GM12864 (cell line): ENCODE measurements around the gene PKHD1.
A peak's percentile ranks its signal among the peaks of the same experiment; 100 is the strongest.

Experiments used
- DNase-seq: peaks from one replicate; pipeline ENCODE4 v3.0.0-alpha.2; 2011; ENCODE audit warnings: low read depth
- H3K4me3 ChIP-seq: 2 replicates; pipeline ENCODE4 v1.5.1; 2011; ENCODE audit warnings: mild to moderate bottlenecking, low read depth, low read length, control low read depth
- TF ChIP-seq, protein P1 (sequence below): IDR thresholded peaks from 2 replicates; pipeline ENCODE4 v1.5.1; 2011; ENCODE audit warnings: low read depth, mild to moderate bottlenecking, moderate library complexity, low read length, control low read depth, inconsistent platforms; ENCODE audit errors: missing control alignments

Gene PKHD1, protein sequence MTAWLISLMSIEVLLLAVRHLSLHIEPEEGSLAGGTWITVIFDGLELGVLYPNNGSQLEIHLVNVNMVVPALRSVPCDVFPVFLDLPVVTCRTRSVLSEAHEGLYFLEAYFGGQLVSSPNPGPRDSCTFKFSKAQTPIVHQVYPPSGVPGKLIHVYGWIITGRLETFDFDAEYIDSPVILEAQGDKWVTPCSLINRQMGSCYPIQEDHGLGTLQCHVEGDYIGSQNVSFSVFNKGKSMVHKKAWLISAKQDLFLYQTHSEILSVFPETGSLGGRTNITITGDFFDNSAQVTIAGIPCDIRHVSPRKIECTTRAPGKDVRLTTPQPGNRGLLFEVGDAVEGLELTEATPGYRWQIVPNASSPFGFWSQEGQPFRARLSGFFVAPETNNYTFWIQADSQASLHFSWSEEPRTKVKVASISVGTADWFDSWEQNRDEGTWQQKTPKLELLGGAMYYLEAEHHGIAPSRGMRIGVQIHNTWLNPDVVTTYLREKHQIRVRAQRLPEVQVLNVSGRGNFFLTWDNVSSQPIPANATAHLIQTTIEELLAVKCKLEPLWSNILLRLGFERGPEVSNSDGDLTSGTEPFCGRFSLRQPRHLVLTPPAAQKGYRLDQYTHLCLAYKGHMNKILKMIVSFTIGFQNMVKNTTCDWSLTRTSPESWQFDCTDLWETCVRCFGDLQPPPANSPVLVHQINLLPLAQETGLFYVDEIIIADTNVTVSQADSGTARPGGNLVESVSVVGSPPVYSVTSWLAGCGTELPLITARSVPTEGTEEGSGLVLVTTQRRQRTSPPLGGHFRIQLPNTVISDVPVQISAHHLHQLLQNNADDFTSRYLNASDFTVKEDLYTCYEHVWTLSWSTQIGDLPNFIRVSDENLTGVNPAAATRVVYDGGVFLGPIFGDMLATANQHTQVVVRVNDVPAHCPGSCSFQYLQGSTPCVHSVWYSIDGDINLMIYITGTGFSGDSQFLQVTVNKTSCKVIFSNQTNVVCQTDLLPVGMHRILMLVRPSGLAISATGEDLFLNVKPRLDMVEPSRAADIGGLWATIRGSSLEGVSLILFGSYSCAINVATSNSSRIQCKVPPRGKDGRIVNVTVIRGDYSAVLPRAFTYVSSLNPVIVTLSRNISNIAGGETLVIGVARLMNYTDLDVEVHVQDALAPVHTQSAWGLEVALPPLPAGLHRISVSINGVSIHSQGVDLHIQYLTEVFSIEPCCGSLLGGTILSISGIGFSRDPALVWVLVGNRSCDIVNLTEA (N-terminal part only)

GRCh38 chr6:52087498-52087999, at the start of gene PKHD1:
Gene PKHD1, minus strand, starts transcription at chr6:52087613. Its CDS starts 2,680 bp downstream, at chr6:52084933.
- no peak for DNase-seq
- TF ChIP-seq, protein P1, sequence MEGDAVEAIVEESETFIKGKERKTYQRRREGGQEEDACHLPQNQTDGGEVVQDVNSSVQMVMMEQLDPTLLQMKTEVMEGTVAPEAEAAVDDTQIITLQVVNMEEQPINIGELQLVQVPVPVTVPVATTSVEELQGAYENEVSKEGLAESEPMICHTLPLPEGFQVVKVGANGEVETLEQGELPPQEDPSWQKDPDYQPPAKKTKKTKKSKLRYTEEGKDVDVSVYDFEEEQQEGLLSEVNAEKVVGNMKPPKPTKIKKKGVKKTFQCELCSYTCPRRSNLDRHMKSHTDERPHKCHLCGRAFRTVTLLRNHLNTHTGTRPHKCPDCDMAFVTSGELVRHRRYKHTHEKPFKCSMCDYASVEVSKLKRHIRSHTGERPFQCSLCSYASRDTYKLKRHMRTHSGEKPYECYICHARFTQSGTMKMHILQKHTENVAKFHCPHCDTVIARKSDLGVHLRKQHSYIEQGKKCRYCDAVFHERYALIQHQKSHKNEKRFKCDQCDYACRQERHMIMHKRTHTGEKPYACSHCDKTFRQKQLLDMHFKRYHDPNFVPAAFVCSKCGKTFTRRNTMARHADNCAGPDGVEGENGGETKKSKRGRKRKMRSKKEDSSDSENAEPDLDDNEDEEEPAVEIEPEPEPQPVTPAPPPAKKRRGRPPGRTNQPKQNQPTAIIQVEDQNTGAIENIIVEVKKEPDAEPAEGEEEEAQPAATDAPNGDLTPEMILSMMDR, result peak; percentile 72
- H3K4me3 ChIP-seq, result no peak within 1 kb of the TSS

DNA sequence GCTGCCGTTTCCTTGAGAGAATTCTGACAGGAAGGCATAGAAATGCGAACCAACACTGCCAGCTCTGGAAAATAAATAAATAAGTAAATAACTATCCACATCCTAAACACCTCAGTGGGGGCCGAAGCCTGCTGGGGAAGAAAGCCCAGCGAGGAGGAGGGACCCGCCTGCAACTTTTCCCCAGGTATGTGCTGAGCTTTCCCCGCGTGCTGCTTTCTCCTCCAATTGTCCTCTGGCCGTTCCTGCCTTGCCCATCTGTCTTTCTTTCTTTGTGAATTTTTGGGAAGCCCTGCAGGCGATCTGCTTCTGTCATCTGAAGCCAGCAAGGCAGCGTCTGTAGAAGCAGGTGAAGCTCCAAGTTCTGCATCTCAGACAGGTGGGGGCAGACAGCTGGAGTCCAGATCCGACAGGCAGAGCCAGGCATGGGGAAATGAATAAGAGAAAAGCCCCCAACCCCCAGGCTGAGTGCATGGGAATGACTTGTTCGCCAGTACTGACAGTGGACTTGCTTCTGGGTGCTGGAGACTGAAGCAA, 49.6 kb upstream of the PKHD1 start:
- TF ChIP-seq, protein P1, result no peak
- no peak for DNase-seq
- no peak overlapping the region for H3K4me3 ChIP-seq

DNA sequence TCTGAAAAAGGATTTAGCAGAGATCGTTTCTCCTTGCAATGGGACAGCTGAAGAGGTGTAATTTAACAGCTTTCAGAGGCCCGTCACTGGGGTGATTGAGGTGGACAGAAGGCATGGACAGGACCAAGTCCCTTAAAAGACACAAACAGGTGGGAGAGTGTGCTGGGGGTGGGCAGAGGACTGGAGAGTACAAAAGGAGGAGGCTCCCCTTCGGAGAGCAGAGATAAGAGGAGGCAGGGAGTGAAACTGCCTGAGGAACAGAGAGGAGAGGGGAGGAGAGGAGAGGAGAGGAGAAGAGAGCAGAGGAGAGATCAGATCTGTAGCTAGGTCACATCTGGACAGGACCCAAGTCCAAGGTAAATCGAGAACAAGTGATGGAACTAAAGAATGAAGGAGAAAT, 48.6 kb upstream of the PKHD1 start:
- H3K4me3 ChIP-seq, result no peak overlapping the region
- TF ChIP-seq, protein P1, result no peak

DNA sequence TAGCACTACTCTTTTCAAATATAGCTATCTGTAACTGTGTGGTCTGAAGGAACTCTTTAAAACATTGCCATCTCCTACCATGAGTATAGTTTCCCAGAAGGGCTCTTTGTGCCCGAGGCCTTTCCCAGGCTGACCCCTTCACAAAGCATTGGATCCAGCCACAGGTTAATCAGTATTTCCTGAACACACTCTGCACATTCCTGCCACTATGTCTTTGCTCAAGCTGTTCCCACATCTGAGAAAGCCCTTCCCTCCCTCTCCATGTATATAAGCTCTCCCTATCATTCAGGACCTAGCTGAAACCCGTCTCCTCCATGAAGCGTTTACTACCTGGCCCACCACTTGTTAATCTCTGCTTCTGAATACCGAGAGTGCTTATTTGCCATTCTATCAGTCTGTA, 47.8 kb upstream of the PKHD1 start:
- H3K4me3 ChIP-seq, result no peak overlapping the region
- TF ChIP-seq, protein P1, result no peak
- no peak for DNase-seq

More for the DNA sequence above, 48.6 kb upstream of the PKHD1 start:
- DNase-seq, result no peak

- DNase-seq, result no peak
- TF ChIP-seq, protein P1, result no peak
- H3K4me3 ChIP-seq, result no peak overlapping the region
Observed at GRCh38 chr6:52134011-52134410, 46.6 kb upstream of the PKHD1 start.

GRCh38 chr6:52133324-52133723, 45.9 kb upstream of the PKHD1 start:
- no peak overlapping the region for H3K4me3 ChIP-seq
- no peak for DNase-seq
- TF ChIP-seq, protein P1, result no peak
